NT2/D1 (cell line): ENCODE data around the gene RETREG3.

Experiments used
- DNase-seq: peaks from one replicate; pipeline ENCODE4 v3.0.0-alpha.2; 2011; ENCODE audit warnings: low read depth, low spot score
- H3K27me3 ChIP-seq: 2 replicates; pipeline ENCODE4 v1.6.0; 2011; ENCODE audit warnings: mild to moderate bottlenecking; ENCODE audit not compliant: insufficient read length, insufficient read depth
- H3K36me3 ChIP-seq: 2 replicates; pipeline ENCODE4 v1.6.1; 2011; ENCODE audit warnings: mild to moderate bottlenecking, low read length, mixed read lengths; ENCODE audit not compliant: insufficient read depth, insufficient read length
- H3K4me1 ChIP-seq: 2 replicates; pipeline ENCODE4 v1.5.1; 2011; ENCODE audit not compliant: insufficient read depth, insufficient read length
- H3K4me3 ChIP-seq: 2 replicates; pipeline ENCODE4 v1.5.1; 2011; ENCODE audit warnings: low read depth; ENCODE audit not compliant: insufficient read length
- H3K9ac ChIP-seq: 2 replicates; pipeline ENCODE4 v1.6.0; 2011; ENCODE audit warnings: low read depth; ENCODE audit not compliant: insufficient read length
- H3K9me3 ChIP-seq: 2 replicates; pipeline ENCODE4 v1.5.1; 2011; ENCODE audit warnings: mild to moderate bottlenecking, low read length; ENCODE audit not compliant: insufficient read depth
- SUZ12 ChIP-seq: IDR thresholded peaks from 2 replicates; pipeline ENCODE4 v1.6.1; 2011; ENCODE audit not compliant: insufficient read length, insufficient read depth; ENCODE audit errors: extremely low read depth
- YY1 ChIP-seq: IDR thresholded peaks from 2 replicates; pipeline ENCODE4 v1.6.1; 2011; ENCODE audit not compliant: insufficient read length, insufficient read depth
- ZNF274 ChIP-seq: IDR thresholded peaks from 2 replicates; pipeline ENCODE4 v1.6.1; 2011; ENCODE audit warnings: mild to moderate bottlenecking, low read depth, low read length

The RETREG3 gene

DNA sequence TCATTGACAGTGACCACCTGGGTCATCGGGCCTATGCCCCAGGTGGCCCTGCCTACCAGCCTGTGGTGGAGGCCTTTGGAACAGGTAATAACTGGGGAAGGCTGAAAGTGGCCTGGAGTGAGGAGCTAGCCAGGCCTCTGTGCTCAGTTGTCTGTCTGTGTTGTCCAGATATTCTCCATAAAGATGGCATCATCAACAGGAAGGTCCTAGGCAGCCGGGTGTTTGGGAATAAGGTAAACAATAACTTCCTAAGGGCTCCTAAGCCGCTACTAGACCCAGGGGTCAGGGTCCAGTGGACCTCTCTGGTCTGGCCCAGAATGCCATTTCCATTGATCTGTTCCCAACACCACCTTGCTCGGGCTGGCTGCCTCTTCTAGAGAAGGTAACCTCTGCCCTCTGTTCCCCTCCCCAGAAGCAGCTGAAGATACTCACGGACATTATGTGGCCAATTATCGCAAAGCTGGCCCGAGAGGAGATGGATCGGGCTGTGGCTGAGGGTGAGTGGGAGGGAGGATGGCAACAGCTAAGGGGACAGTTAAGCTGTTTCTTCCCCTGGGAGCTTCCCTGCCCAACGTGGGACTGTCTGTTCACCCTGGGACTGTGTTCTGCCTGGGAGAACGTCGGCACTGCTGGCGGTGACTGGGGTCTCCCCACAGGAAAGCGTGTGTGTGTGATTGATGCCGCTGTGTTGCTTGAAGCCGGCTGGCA, 44.2 kb downstream of the RETREG3 start:
- Histone ChIP-seq H3K9me3 (no peaks in the 10 kb centered on the region), H3K4me1 (peaks cover 19% of the 10 kb centered on the region), H3K4me3 (no peak overlapping the region), H3K36me3 (peaks cover 65% of the 10 kb centered on the region), H3K9ac (no peak overlapping the region), H3K27me3 (no peaks in the 10 kb centered on the region)
- no peak for DNase-seq
- no peak for TF ChIP-seq ZNF274
- no peak for TF ChIP-seq YY1
- no peak for TF ChIP-seq SUZ12

DNA sequence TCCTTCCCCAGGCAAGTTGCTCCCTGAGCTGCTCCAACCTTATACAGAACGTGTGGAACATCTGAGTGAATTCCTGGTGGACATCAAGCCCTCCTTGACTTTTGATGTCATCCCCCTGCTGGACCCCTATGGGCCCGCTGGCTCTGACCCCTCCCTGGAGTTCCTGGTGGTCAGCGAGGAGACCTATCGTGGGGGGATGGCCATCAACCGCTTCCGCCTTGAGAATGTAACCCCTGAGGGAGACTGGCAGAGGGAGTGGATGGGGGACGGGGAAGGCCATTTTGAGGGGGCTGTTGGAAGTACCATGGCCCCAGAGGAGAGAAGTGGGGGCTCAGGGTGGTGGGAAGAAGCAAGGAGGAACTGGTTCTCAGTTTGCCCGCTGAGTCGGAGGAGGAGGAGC, 45.2 kb downstream of the RETREG3 start:
- Histone ChIP-seq H3K9me3 (no peaks in the 10 kb centered on the region), H3K4me3 (no peak overlapping the region), H3K9ac (no peak overlapping the region), H3K27me3 (no peaks in the 10 kb centered on the region), H3K4me1 (peaks cover 19% of the 10 kb centered on the region), H3K36me3 (peaks cover 55% of the 10 kb centered on the region)
- DNase-seq, result no peak
- TF ChIP-seq ZNF274, result no peak
- no peak for TF ChIP-seq SUZ12
- no peak for TF ChIP-seq YY1

GRCh38 chr17:42563543-42563942, 45.6 kb downstream of the RETREG3 start:
- Histone ChIP-seq H3K4me3 (no peak overlapping the region), H3K9ac (no peak overlapping the region), H3K27me3 (no peaks in the 10 kb centered on the region), H3K9me3 (no peaks in the 10 kb centered on the region), H3K4me1 (peaks cover 19% of the 10 kb centered on the region), H3K36me3 (peaks cover 50% of the 10 kb centered on the region)
- no peak for DNase-seq
- no peak for TF ChIP-seq ZNF274
- no peak for TF ChIP-seq YY1
- TF ChIP-seq SUZ12, result no peak

DNA sequence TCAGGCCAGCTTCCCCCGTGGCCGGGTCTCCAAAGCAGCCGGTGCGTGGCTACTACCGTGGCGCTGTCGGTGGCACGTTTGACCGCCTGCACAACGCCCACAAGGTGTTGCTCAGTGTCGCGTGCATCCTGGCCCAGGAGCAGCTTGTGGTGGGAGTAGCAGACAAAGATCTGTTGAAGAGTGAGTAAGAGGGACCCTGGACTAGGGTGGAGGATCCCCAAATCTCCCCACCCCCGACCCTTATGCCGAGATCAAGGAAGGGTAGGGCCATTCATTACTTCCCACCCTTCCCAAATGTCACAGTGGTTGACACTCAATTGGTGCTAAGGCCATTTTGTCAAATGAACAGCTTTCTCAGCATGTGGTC, 46.0 kb downstream of the RETREG3 start:
- Histone ChIP-seq H3K4me1 (peaks cover 19% of the 10 kb centered on the region), H3K9me3 (no peaks in the 10 kb centered on the region), H3K9ac (peak overlapping the region; percentile 87), H3K27me3 (no peaks in the 10 kb centered on the region), H3K4me3 (peak overlapping the region; percentile 93), H3K36me3 (peaks cover 46% of the 10 kb centered on the region)
- TF ChIP-seq YY1 (no peak), SUZ12 (no peak), ZNF274 (no peak)
- DNase-seq, result no peak

GRCh38 chr17:42562388-42563142, 46.6 kb downstream of the RETREG3 start:
- peak overlapping the region; percentile 93 for H3K4me3 ChIP-seq
- peaks cover 42% of the 10 kb centered on the region for H3K36me3 ChIP-seq
- H3K4me1 ChIP-seq, result peaks cover 17% of the 10 kb centered on the region
- no peaks in the 10 kb centered on the region for H3K9me3 ChIP-seq
- H3K9ac ChIP-seq, result peak overlapping the region; percentile 87
- no peak for TF ChIP-seq ZNF274
- no peak for TF ChIP-seq YY1
- TF ChIP-seq SUZ12, result no peak
- no peaks in the 10 kb centered on the region for H3K27me3 ChIP-seq
- no peak for DNase-seq

DNA sequence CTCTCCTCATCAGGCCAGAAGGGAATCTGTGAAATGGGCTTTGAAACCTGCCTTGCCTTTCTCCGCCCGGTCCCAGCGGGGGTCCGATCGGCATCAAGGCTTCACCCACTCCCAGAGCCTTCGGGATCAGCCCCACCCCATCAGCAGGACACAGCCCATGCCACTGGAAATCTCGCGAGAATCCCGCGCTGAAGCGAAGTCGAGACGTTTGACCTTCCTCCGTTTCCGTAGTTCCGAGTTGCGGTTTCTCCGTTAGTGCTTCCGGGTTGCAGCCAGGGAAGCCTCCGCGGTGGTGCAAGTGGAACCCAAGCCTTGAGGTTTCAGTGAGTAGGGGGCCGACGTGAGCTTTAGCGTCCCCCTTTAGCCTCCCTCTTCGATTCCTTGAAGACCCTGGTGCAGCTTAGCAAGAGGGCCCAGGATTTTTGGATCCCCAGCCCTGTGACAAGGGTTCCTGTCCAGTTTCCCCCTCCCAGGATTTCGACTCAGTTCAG, 47.2 kb downstream of the RETREG3 start, which contains the start of gene COASY:
COASY (plus strand) TSS at position 252 of the 491 bp plus-strand sequence. CDS start 475 bp downstream, outside the sequence.
- H3K4me1 ChIP-seq, result peaks cover 16% of the 10 kb centered on the region
- no peaks in the 10 kb centered on the region for H3K27me3 ChIP-seq
- H3K36me3 ChIP-seq, result peaks cover 40% of the 10 kb centered on the region
- H3K4me3 ChIP-seq, result peak within 1 kb of the TSS; percentile 93
- no peaks in the 10 kb centered on the region for H3K9me3 ChIP-seq
- peak within 1 kb of the TSS; percentile 87 for H3K9ac ChIP-seq
- peak; percentile 95 for DNase-seq
- TF ChIP-seq ZNF274, result no peak
- TF ChIP-seq YY1, result no peak
- TF ChIP-seq SUZ12, result no peak

DNA sequence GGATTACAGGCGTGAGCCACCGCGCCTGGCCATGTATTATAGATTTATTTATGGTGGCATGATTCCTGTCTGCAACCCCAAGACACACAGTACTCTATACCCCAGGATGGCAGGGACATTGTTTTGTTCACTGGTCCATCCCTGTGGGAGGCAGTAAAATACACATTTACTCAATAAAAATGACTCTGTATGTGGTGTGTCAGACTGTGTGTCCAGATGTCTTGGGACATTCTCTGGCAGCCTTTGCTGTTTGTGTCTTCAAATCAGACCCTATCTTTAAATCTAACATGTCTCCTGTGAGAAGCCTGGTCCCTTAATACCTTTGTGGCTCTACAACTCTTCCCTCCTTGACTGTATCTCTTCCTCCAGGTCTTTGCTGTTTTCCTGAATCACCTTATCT, 48.9 kb downstream of the RETREG3 start:
- DNase-seq, result no peak
- H3K9me3 ChIP-seq, result no peaks in the 10 kb centered on the region
- H3K4me1 ChIP-seq, result peaks cover 9% of the 10 kb centered on the region
- no peak overlapping the region for H3K9ac ChIP-seq
- H3K4me3 ChIP-seq, result no peak overlapping the region
- H3K27me3 ChIP-seq, result no peaks in the 10 kb centered on the region
- peaks cover 25% of the 10 kb centered on the region for H3K36me3 ChIP-seq
- TF ChIP-seq ZNF274 (no peak), SUZ12 (no peak), YY1 (no peak)
